ENCODE results near the gene CCL27. TPM values are rescaled to one million over a fixed set of nuclear protein-coding genes. Genes with fewer than 3 reads are reported as not detected.
A peak's percentile ranks its signal among the peaks of the same experiment; 100 is the strongest.

The CCL27 gene
- total and polyA plus RNA-seq, 10 of the 15 experiments (the other 5 are each of a cell fraction or from before 2014, with no cell fraction given) = 0.45 TPM; not detected in 9

GRCh38 chr9:34652602-34653000, 9.9 kb downstream of the CCL27 start:
- DNase-seq (ENCODE audit: low read depth, low spot score) (no peak), FAIRE-seq (no peak), ATAC-seq (no peak)
- Histone ChIP-seq H3K4me3 (no peak overlapping the region), H3K9ac (ENCODE audit: control insufficient read depth, insufficient read depth, low read length) (no peak overlapping the region), H3K79me2 (ENCODE audit: control insufficient read depth, insufficient read depth, low read length) (peaks cover 6% of the 10 kb centered on the region), H3K4me2 (ENCODE audit: control insufficient read depth, insufficient read depth) (peak overlapping the region; percentile 70), H4K20me1 (ENCODE audit: control insufficient read depth, insufficient read depth) (no peaks in the 10 kb centered on the region), H3K27ac (ENCODE audit: control insufficient read depth, insufficient read depth) (no peak overlapping the region), H3K27me3 (replicated peaks in 1 of 2; ENCODE audit: control insufficient read depth in 2 of 2, insufficient read depth in 2 of 2, low read length in 1 of 2) (no peaks in the 10 kb centered on the region), H3K9me3 (replicated peaks; ENCODE audit: control insufficient read depth, insufficient read depth, low read length) (no peaks in the 10 kb centered on the region), H2AFZ (ENCODE audit: control insufficient read depth, low read depth, low read length) (no peak overlapping the region), H3K4me1 (ENCODE audit: control insufficient read depth, insufficient read depth, low read length) (peaks cover 11% of the 10 kb centered on the region), H3K36me3 (ENCODE audit: control insufficient read depth in 2 of 2, insufficient read depth in 2 of 2, low read length in 1 of 2) (peaks cover 2 to 13% of the 10 kb centered on the region in 2 experiments; a peak in 3 of 4 replicates)
- in situ Hi-C loops (cut with MboI) (no loop called here), intact Hi-C loops (cut with micrococcal nuclease; ENCODE audit: unreplicated experiment) (no loop called here)
- ChIA-PET RAD21 (ENCODE audit: unreplicated experiment) (interaction anchor here (0.5 kb wide), 1 partner anchor 286 kb away, joined by 3 read pairs; no protein-coding TSS in a partner anchor), POLR2A (interaction anchor here (1.3 to 1.5 kb wide), 2 partner anchors 9 to 15 kb away, joined by 3 to 6 read pairs; partner anchors contain the start of genes CCL27 and SIGMAR1), SMC1A (ENCODE audit: uncharacterized antibody, unreplicated experiment) (no interaction called here), CTCF (interaction anchor here (2.9 kb wide), 1 partner anchor 10 kb away, joined by 11 read pairs; the partner anchor contains the start of gene CCL27)
- TF ChIP-seq POLR2AphosphoS5 (IDR thresholded peaks at IDR 0.05; ENCODE audit: low read length) = no peak
- no peak for TF ChIP-seq CEBPB (IDR thresholded peaks at IDR 0.05; ENCODE audit: borderline replicate concordance in 1 of 2, low read depth in 2 of 2, low read length in 2 of 2)
- TF ChIP-seq SIN3A (IDR thresholded peaks at IDR 0.05; ENCODE audit: low read depth, low read length) = no peak
- TF ChIP-seq TARDBP (IDR thresholded peaks at IDR 0.05; ENCODE audit: borderline replicate concordance) = 0 out of 2 replicates have a peak, but pooled peaks have one; percentile 48
- WGBS (ENCODE audit: insufficient coverage, insufficient replicate concordance, low lambda C conversion rate, missing lambda C conversion rate) = 54% methylated on average over 5 of the region's 5 CpGs
- no TSS peak for BruUV-seq (replicated peaks)

- DNase-seq (ENCODE audit: low read depth, low spot score) (no peak), FAIRE-seq (no peak), ATAC-seq (peak; percentile 78)
- no TSS peak for BruUV-seq (replicated peaks)
- H3K4me1 ChIP-seq (ENCODE audit: control insufficient read depth, insufficient read depth, low read length) = peaks cover 15% of the 10 kb centered on the region
- RAD21 ChIA-PET (ENCODE audit: unreplicated experiment) = interaction anchor here (0.5 kb wide), 1 partner anchor 287 kb away, joined by 3 read pairs; no protein-coding TSS in a partner anchor
- in situ Hi-C loops (cut with MboI) = no loop called here
- peak within 1 kb of the TSS; percentile 37; the same call in 1 of the 2 replicates for H2AFZ ChIP-seq (ENCODE audit: control insufficient read depth, low read depth, low read length)
- POLR2A ChIA-PET = interaction anchor here (0.5 to 1.5 kb wide), 3 partner anchors 10 to 829 kb away, joined by 3 to 6 read pairs (median 3); partner anchors contain the start of genes CCL27 and SIGMAR1
- 4% methylated on average over 24 of the region's 24 CpGs for WGBS (ENCODE audit: insufficient coverage, insufficient replicate concordance, low lambda C conversion rate, missing lambda C conversion rate)
- no peaks in the 10 kb centered on the region for H3K9me3 ChIP-seq (replicated peaks; ENCODE audit: control insufficient read depth, insufficient read depth, low read length)
- H3K27me3 ChIP-seq (replicated peaks in 1 of 2; ENCODE audit: control insufficient read depth in 2 of 2, insufficient read depth in 2 of 2, low read length in 1 of 2) = no peaks in the 10 kb centered on the region
- H3K4me3 ChIP-seq = no peak within 1 kb of the TSS
- H3K9ac ChIP-seq (ENCODE audit: control insufficient read depth, insufficient read depth, low read length) = no peak within 1 kb of the TSS
- intact Hi-C loops (cut with micrococcal nuclease; ENCODE audit: unreplicated experiment) = no loop called here
- H3K27ac ChIP-seq (ENCODE audit: control insufficient read depth, insufficient read depth) = 0 out of 2 replicates have a peak within 1 kb of the TSS, but pooled peaks have one; percentile 31
- peak within 1 kb of the TSS; percentile 70 for H3K4me2 ChIP-seq (ENCODE audit: control insufficient read depth, insufficient read depth)
- CTCF ChIA-PET = interaction anchor here (1.5 to 2.9 kb wide), 2 partner anchors 10 to 18 kb away, joined by 3 to 11 read pairs; partner anchors contain the start of gene CCL27
- peaks cover 2 to 13% of the 10 kb centered on the region in 2 experiments; a peak in 3 of 4 replicates for H3K36me3 ChIP-seq (ENCODE audit: control insufficient read depth in 2 of 2, insufficient read depth in 2 of 2, low read length in 1 of 2)
- H4K20me1 ChIP-seq (ENCODE audit: control insufficient read depth, insufficient read depth) = no peaks in the 10 kb centered on the region
- peaks cover 12% of the 10 kb centered on the region for H3K79me2 ChIP-seq (ENCODE audit: control insufficient read depth, insufficient read depth, low read length)
- SMC1A ChIA-PET (ENCODE audit: uncharacterized antibody, unreplicated experiment) = no interaction called here
- no peak for TF ChIP-seq HCFC1 (IDR thresholded peaks at IDR 0.05; ENCODE audit: low read length)
- TF ChIP-seq, protein P1, sequence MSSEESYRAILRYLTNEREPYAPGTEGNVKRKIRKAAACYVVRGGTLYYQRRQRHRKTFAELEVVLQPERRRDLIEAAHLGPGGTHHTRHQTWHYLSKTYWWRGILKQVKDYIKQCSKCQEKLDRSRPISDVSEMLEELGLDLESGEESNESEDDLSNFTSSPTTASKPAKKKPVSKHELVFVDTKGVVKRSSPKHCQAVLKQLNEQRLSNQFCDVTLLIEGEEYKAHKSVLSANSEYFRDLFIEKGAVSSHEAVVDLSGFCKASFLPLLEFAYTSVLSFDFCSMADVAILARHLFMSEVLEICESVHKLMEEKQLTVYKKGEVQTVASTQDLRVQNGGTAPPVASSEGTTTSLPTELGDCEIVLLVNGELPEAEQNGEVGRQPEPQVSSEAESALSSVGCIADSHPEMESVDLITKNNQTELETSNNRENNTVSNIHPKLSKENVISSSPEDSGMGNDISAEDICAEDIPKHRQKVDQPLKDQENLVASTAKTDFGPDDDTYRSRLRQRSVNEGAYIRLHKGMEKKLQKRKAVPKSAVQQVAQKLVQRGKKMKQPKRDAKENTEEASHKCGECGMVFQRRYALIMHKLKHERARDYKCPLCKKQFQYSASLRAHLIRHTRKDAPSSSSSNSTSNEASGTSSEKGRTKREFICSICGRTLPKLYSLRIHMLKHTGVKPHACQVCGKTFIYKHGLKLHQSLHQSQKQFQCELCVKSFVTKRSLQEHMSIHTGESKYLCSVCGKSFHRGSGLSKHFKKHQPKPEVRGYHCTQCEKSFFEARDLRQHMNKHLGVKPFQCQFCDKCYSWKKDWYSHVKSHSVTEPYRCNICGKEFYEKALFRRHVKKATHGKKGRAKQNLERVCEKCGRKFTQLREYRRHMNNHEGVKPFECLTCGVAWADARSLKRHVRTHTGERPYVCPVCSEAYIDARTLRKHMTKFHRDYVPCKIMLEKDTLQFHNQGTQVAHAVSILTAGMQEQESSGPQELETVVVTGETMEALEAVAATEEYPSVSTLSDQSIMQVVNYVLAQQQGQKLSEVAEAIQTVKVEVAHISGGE (CRISPR knock-in tag; IDR thresholded peaks at IDR 0.05) = no peak
- TF ChIP-seq NR2F1 (conservative IDR thresholded peaks at IDR 0.05) = peak; percentile 42; the same call in 1 of the 2 replicates
- TF ChIP-seq NR2C2 (IDR thresholded peaks at IDR 0.05; ENCODE audit: borderline replicate concordance, control insufficient read depth, insufficient read length, low read depth) = no peak
- no peak for TF ChIP-seq CHD1 (IDR thresholded peaks at IDR 0.05; ENCODE audit: low read depth, low read length)
- peak; percentile 78; the same call in 1 of the 2 replicates for TF ChIP-seq TCF3 (IDR thresholded peaks at IDR 0.05; ENCODE audit: borderline replicate concordance, insufficient read depth, low read depth, low read length)
- TF ChIP-seq POLR2A (IDR thresholded peaks at IDR 0.05; ENCODE audit: low read depth, low read length) = peak; percentile 51; the same call in 1 of the 2 replicates
- TF ChIP-seq ZNF207 (IDR thresholded peaks at IDR 0.05; ENCODE audit: borderline replicate concordance) = no peak
- TF ChIP-seq MTA3 (IDR thresholded peaks at IDR 0.05; ENCODE audit: borderline replicate concordance, low read length) = no peak; the same call in 1 of the 2 replicates
- peak; percentile 38; the same call in 1 of the 2 replicates for TF ChIP-seq NR2C1 (IDR thresholded peaks at IDR 0.05)
These were observed 10.4 kb downstream of the CCL27 start, which contains the start of gene IL11RA for GRCh38 chr9:34651876-34652601. Gene IL11RA (plus strand): TSS chr9:34652185. CDS start chr9:34655218, 3,033 bp downstream.
